GM06990 (cell line): ENCODE data around the gene PPFIBP2.
A peak's percentile ranks its signal among the peaks of the same experiment; 100 is the strongest.

Experiments used
- DNase-seq: peaks from one replicate; pipeline ENCODE4 v3.0.0-alpha.2; 2011; ENCODE audit not compliant: insufficient read length; ENCODE audit errors: extremely low read depth
- H3K27me3 ChIP-seq: replicated peaks from 2 replicates; pipeline ENCODE4 v1.6.0; 2011; ENCODE audit warnings: low read length; ENCODE audit not compliant: control insufficient read depth, insufficient read depth
- H3K36me3 ChIP-seq: 2 replicates; pipeline ENCODE4 v1.5.1; 2011; ENCODE audit warnings: low read length; ENCODE audit not compliant: control insufficient read depth, insufficient read depth
- H3K4me3 ChIP-seq: replicated peaks from 2 replicates; pipeline ENCODE4 v1.5.1; 2011; ENCODE audit warnings: low read depth, mild to moderate bottlenecking, control low read depth, low read length
- TF ChIP-seq, protein P1 (sequence below): IDR thresholded peaks from 2 replicates; pipeline ENCODE4 v1.5.1; 2011; ENCODE audit warnings: low read length, control low read depth, mild to moderate bottlenecking, inconsistent platforms; ENCODE audit not compliant: insufficient read depth, poor library complexity, severe bottlenecking

PPFIBP2 gene

DNA sequence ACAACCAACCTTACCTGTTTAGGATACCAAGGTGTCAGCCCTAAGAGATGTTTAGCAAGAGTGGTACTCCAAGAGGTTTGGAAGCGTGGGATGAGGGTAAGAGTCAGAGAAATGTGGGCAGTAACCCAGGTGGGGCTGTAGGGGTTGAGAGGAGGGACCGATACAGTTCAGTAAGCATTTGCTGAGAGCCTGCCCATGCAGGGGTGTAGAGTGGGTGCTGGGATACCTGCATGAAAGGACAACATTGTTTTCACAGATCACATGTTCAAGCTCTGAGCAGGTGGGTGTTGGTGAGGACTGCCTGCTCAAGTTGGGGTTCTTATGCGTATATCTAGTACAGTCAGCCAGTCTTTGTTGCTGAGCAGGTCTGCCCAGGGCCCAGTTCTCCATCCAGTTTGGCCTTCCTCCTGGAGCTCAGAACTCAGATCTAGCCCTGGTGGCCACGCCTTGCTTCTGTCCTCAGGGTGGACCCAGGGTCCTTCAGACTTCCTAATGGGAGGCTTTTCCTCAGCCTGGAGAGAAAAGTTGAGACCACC, 14.8 kb downstream of the PPFIBP2 start:
- TF ChIP-seq, protein P1, sequence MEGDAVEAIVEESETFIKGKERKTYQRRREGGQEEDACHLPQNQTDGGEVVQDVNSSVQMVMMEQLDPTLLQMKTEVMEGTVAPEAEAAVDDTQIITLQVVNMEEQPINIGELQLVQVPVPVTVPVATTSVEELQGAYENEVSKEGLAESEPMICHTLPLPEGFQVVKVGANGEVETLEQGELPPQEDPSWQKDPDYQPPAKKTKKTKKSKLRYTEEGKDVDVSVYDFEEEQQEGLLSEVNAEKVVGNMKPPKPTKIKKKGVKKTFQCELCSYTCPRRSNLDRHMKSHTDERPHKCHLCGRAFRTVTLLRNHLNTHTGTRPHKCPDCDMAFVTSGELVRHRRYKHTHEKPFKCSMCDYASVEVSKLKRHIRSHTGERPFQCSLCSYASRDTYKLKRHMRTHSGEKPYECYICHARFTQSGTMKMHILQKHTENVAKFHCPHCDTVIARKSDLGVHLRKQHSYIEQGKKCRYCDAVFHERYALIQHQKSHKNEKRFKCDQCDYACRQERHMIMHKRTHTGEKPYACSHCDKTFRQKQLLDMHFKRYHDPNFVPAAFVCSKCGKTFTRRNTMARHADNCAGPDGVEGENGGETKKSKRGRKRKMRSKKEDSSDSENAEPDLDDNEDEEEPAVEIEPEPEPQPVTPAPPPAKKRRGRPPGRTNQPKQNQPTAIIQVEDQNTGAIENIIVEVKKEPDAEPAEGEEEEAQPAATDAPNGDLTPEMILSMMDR, result no peak
- DNase-seq, result no peak
- no peak overlapping the region for H3K4me3 ChIP-seq
- H3K27me3 ChIP-seq, result no peaks in the 10 kb centered on the region
- H3K36me3 ChIP-seq, result no peaks in the 10 kb centered on the region; the same call in 1 of the 2 replicates

DNA sequence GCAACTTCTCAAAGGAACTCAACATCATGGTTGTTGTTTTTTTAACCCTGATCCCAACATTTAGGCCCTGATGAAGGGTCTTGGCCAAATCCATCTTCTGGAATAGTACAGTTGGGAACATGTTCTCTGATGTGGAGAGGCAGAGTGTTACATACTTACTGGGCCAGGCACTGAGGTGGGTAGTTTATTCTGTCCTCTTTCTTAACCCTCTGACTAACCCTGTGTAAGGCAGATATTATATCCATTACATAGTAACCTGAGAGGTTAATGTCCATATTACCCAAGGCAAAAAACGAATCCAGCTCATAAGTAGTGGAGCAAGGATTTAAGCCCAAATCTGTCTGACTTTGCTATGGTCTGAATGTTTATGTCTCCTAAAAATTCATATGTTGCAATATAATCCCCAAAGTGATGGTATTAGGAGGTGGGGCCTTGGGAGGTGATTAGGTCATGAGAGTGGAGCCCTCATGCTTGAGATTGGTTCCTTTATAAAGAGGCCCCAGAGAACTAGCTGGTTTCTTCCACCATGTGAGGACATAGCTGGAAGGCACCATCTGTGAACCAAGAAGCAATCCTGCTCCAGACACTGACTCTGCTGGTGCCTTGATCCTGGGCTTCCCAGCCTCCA, 16.3 kb downstream of the PPFIBP2 start:
- TF ChIP-seq, protein P1, result no peak
- no peak for DNase-seq
- H3K27me3 ChIP-seq, result no peaks in the 10 kb centered on the region
- no peaks in the 10 kb centered on the region; the same call in 1 of the 2 replicates for H3K36me3 ChIP-seq
- H3K4me3 ChIP-seq, result no peak overlapping the region

DNA sequence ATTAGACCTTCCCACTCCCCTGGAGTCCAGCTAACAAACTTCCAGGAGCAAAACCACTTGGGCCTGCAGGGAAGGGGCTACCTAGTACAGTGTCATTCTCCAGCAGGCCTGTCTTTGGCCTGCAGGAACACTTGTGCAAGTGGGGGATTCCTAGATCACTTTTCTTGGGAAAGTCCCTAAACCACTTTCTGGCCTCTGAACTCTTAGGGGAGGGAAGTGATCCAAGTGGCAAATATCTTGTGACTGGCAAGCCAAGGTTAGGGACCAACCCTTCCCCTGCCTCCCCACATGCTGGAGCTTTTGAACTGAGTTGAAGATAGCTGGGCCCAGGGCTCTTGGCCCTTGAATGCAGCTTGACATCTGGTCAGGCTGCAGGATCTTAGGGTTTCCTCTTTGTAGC, 17.2 kb downstream of the PPFIBP2 start:
- TF ChIP-seq, protein P1, result no peak
- Histone ChIP-seq H3K4me3 (no peak overlapping the region), H3K27me3 (no peaks in the 10 kb centered on the region)

DNA sequence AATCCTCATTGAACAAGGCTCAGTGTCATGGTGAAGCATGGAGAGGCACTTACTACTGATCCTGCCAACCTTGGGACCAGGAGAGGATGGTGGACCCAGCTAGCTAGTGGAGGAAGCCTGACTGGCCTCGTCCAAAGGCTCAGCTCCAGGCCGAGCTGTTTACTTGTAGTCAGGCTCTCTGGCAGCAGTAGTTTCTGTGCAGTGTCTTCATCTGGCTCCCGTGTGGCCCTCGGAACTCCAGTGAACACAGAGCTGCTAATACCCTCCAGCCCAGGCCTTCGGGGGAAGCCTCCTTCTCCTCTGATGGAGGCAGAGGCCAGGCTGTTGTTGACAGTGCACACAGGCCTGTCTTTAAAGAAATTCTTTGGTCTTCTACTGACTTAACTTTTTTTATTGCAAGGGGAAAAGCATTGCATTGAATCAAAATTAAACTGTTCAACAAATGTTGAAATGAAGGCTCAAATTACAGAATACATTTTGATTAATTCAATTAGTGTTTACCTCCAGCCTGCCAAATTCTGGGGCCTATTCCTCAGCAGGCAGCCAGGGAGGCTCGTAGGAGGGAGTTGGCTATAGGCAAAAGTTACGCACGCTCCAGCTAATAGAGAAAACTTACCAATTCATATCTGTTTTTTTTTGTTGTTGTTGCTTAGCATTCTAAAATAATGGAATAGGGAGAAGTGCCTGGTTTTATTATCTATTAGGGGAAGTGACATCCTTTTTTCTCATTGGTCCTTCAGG, 18.8 kb downstream of the PPFIBP2 start:
- Histone ChIP-seq H3K4me3 (no peak overlapping the region), H3K27me3 (no peaks in the 10 kb centered on the region), H3K36me3 (no peaks in the 10 kb centered on the region; the same call in 1 of the 2 replicates)
- no peak for DNase-seq
- TF ChIP-seq, protein P1, result no peak

More for the DNA sequence above, 17.2 kb downstream of the PPFIBP2 start:
- H3K36me3 ChIP-seq, result no peaks in the 10 kb centered on the region; the same call in 1 of the 2 replicates
- DNase-seq, result no peak

DNA sequence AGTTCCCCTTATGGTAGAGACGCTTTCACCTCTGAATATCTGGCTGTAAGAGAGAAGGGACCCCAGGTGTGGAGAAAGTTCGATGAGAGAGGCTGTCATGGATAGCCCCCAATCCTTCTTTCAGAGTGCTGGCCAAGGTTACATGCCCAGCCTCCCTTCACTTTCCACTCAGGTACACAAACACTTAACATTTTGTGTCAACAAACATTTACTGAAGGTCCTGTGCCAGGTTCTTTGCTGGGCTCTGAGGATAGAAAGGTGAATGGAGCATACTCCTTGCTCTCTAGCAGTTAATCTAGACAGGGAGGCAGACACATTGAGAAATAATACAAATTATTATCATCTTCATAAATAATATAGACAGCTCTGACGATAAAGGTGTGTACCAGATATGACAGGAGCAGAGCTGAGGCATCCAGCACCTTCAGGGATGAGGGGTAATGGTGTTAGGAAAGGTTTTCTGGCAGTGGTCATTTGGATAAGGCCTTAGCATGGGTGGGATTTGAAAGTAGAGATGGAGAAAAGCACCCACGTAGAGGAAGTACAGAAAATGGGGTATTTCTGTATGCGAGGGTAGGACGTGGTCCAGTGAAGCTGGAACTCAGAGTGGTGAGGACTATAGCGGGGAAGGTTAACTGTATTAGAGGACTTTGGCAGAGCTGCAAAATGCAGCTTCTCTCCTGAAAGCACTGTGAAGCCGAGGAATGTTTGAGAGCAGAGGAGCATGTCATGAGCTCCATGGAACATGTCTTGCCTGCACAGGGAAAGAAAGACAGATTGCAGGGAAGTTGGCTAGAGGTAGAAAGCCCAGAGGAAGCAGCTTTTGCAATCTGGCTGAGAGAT, 19.6 kb downstream of the PPFIBP2 start:
- no peak for DNase-seq
- Histone ChIP-seq H3K36me3 (no peaks in the 10 kb centered on the region; the same call in 1 of the 2 replicates), H3K4me3 (peak overlapping the region; percentile 37), H3K27me3 (no peaks in the 10 kb centered on the region)
- TF ChIP-seq, protein P1, result no peak
